Stimulated activated CD4-positive, alpha-beta T cell treated with anti-CD3 and anti-CD28 coated beads, Interleukin-1b, Interleukin-23, amount 100 ng/mL, for 1 hour (primary cell): ENCODE results near the gene ZSWIM5.
"Not testable (repeated sequence)": the region's sequence is repeated elsewhere in the genome, so short reads cannot be mapped to it uniquely, and the experiment has no call there.

Experiments used
- DNase-seq, 2 donors: peaks; one replicate each; pipeline ENCODE4 v3.0.0-alpha.2; 2020; ENCODE audit warnings: low read depth in 2 of 2

ZSWIM5 gene

GRCh38 chr1:45146833-45147232, 59.6 kb downstream of the ZSWIM5 start:
- DNase-seq = no peak

- DNase-seq = no peak
Observed at GRCh38 chr1:45141247-45142003, 65.0 kb downstream of the ZSWIM5 start.

GRCh38 chr1:45136984-45137383, 69.4 kb downstream of the ZSWIM5 start:
- DNase-seq = no peak

- no peak for DNase-seq
Observed at GRCh38 chr1:45135316-45135715, 71.1 kb downstream of the ZSWIM5 start.

GRCh38 chr1:45134461-45134873, 71.9 kb downstream of the ZSWIM5 start:
- no peak for DNase-seq

GRCh38 chr1:45132719-45133118, 73.7 kb downstream of the ZSWIM5 start:
- DNase-seq = not testable (repeated sequence)

GRCh38 chr1:45123358-45123757, 83.0 kb downstream of the ZSWIM5 start:
- no peak for DNase-seq

GRCh38 chr1:45122724-45123123, 83.7 kb downstream of the ZSWIM5 start:
- DNase-seq = no peak

- DNase-seq = no peak
Observed at GRCh38 chr1:45117766-45118165, 88.6 kb downstream of the ZSWIM5 start.

- DNase-seq = no peak
Observed at GRCh38 chr1:45116820-45117219, 89.6 kb downstream of the ZSWIM5 start.

GRCh38 chr1:45116340-45116739, 90.1 kb downstream of the ZSWIM5 start:
- DNase-seq = no peak

GRCh38 chr1:45115198-45115597, 91.2 kb downstream of the ZSWIM5 start:
- not testable (repeated sequence) for DNase-seq

GRCh38 chr1:45112661-45113060, 93.7 kb downstream of the ZSWIM5 start:
- DNase-seq = no peak

- no peak for DNase-seq
Observed at GRCh38 chr1:45111239-45111638, 95.2 kb downstream of the ZSWIM5 start.

GRCh38 chr1:45107782-45108181, 98.6 kb downstream of the ZSWIM5 start:
- DNase-seq = no peak

- DNase-seq = not testable (repeated sequence)
Observed at GRCh38 chr1:45106864-45107263, 99.5 kb downstream of the ZSWIM5 start.

GRCh38 chr1:45106156-45106545, 100.3 kb downstream of the ZSWIM5 start:
- DNase-seq = not testable (repeated sequence)

GRCh38 chr1:45105486-45106155, 100.8 kb downstream of the ZSWIM5 start:
- not testable (repeated sequence) for DNase-seq

- no peak for DNase-seq
Observed at GRCh38 chr1:45103534-45103933, 102.9 kb downstream of the ZSWIM5 start.

GRCh38 chr1:45101947-45102346, 104.5 kb downstream of the ZSWIM5 start:
- DNase-seq = no peak

- not testable (repeated sequence) for DNase-seq
Observed at GRCh38 chr1:45101528-45101927, 104.9 kb downstream of the ZSWIM5 start.

GRCh38 chr1:45097944-45098343, 108.5 kb downstream of the ZSWIM5 start:
- no peak for DNase-seq

GRCh38 chr1:45097079-45097478, 109.3 kb downstream of the ZSWIM5 start:
- no peak for DNase-seq
